ENCODE results near the gene ACAA1. TPM values are rescaled to one million over a fixed set of nuclear protein-coding genes. Genes with fewer than 3 reads are reported as not detected.
A peak's percentile ranks its signal among the peaks of the same experiment; 100 is the strongest.

ACAA1 gene
- total RNA-seq, 1 experiment from 2014 or later: 44.3 TPM

DNA sequence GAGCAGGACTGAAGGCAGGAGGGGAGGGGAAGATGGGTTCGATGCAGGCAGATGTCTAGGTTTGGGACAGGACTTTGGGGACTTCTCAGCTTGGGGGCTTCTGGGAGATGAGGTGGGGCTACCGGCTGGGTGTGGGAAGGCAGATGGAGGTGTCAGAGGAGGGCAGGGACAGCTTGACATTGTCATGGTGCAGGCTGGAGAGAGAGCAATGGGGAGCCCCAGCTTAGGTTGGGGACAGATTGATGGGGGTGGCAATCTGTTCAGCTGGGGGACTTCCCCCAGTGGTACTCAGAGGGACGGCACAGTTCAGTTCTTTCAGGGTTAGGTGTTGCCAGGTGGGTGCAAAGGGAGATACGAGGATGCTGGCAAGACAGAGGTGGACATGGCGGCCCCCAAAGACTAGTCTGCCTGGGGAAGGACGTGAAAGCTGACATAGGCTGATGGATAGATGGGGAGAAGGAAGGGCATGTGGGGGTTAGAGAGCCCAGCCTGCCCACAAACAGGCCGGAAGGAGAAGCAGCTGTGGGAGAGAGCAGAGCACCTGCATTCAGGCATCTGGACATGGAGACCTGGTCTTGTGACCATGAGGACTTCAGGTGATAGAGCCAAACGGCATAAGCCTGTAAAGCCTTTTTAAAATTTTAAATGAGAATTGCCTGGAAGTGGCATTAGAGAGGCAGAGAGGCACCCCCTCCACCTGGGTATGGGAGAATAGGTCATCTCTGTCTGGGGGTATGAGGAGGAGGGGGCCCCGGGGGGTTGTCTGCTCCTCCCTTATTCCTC is 21.1 kb downstream of the ACAA1 start:
- H3K23ac ChIP-seq (ENCODE audit: insufficient read length, low read depth, low read length): no peak overlapping the region
- H3K23me2 ChIP-seq (ENCODE audit: insufficient read length, low read depth, low read length, poor library complexity, severe bottlenecking): no peaks in the 10 kb centered on the region
- no peak overlapping the region for H2BK120ac ChIP-seq (ENCODE audit: low read depth, low read length, poor library complexity, severe bottlenecking)
- H3K27ac ChIP-seq (ENCODE audit: insufficient read length, low read depth, low read length): no peak overlapping the region
- no peak overlapping the region for H2AK5ac ChIP-seq (ENCODE audit: insufficient read length, low read length)
- H3K4me2 ChIP-seq (ENCODE audit: insufficient read depth, insufficient read length, low read length): no peak overlapping the region
- H3K4me1 ChIP-seq (ENCODE audit: insufficient read depth, low read length): no peaks in the 10 kb centered on the region
- no peak overlapping the region for H3K9ac ChIP-seq (ENCODE audit: extremely low read depth, insufficient read length, low read length)
- WGBS (ENCODE audit: extremely low coverage, insufficient read length, low lambda C conversion rate): no CpG with 5 or more reads among the region's 9 CpGs
- H3K27ac Mint-ChIP-seq: peak overlapping the region in 2 of 3 experiments; percentile 24 to 78; a peak in 3 of 7 replicates
- peaks cover 17% of the 10 kb centered on the region for H3K27me3 Mint-ChIP-seq (ENCODE audit: low read depth)
- no peaks in the 10 kb centered on the region for H4K20me1 ChIP-seq (ENCODE audit: control insufficient read depth, insufficient read depth, insufficient read length)
- no peak overlapping the region for H3K4me3 Mint-ChIP-seq
- H3K9me3 Mint-ChIP-seq: no peaks in the 10 kb centered on the region; a peak in 1 of 5 replicates
- no peaks in the 10 kb centered on the region for H3K9me3 ChIP-seq (ENCODE audit: control insufficient read depth, low read depth, low read length)
- no peak overlapping the region for H4K8ac ChIP-seq (replicated peaks; ENCODE audit: insufficient read length, low read depth, low read length)
- H3T11ph ChIP-seq (ENCODE audit: low read length): no peak overlapping the region
- H2BK20ac ChIP-seq (ENCODE audit: low read depth, low read length, poor library complexity, severe bottlenecking): no peak overlapping the region
- DNase-seq: no peak
- H3K4ac ChIP-seq (ENCODE audit: low read depth, low read length): no peak overlapping the region
- H3K56ac ChIP-seq (ENCODE audit: insufficient read length, low read depth, low read length): no peak overlapping the region
- H3K27me3 ChIP-seq (ENCODE audit: insufficient read depth, low read length): no peaks in the 10 kb centered on the region
- H3K18ac ChIP-seq (ENCODE audit: insufficient read length, low read depth, low read length): no peak overlapping the region
- peaks cover 0 to 3% of the 10 kb centered on the region in 2 experiments; a peak in 1 of 4 replicates for H3K4me1 Mint-ChIP-seq
- no peak for TF ChIP-seq CTCF (conservative IDR thresholded peaks at IDR 0.05)
- no peak overlapping the region for H2BK5ac ChIP-seq (ENCODE audit: insufficient read length, low read length)
- no peaks in the 10 kb centered on the region for H3K79me1 ChIP-seq (ENCODE audit: insufficient read depth, low read depth, low read length, poor library complexity, severe bottlenecking)
- peaks cover 3 to 29% (median 9%) of the 10 kb centered on the region in 3 experiments; a peak in 6 of 7 replicates for H3K36me3 Mint-ChIP-seq (ENCODE audit: insufficient read depth in 1 of 3, low read depth in 3 of 3)
- no peak overlapping the region for H4K5ac ChIP-seq (ENCODE audit: insufficient read length, low read depth, low read length)
- H2BK15ac ChIP-seq (ENCODE audit: low read depth, low read length): no peak overlapping the region
- no peak overlapping the region for H2BK12ac ChIP-seq (ENCODE audit: insufficient read length, low read depth, low read length)
- H3K14ac ChIP-seq (ENCODE audit: insufficient read depth, low read length): no peak overlapping the region
- H4K91ac ChIP-seq (ENCODE audit: insufficient read length, low read depth, low read length): no peak overlapping the region
- no peaks in the 10 kb centered on the region for H3K79me2 ChIP-seq (ENCODE audit: insufficient read depth, low read length)
- H2AFZ ChIP-seq (ENCODE audit: low read length): no peak overlapping the region
